Measurements from ENCODE around the gene RFX4.

- TF ChIP-seq CTCF (conservative IDR thresholded peaks at IDR 0.05; ENCODE audit: low read length) (no peak), EZH2phosphoT487 (IDR thresholded peaks at IDR 0.05; ENCODE audit: borderline replicate concordance) (no peak)
Observed at GRCh38 chr12:106771425-106771824, 188.6 kb downstream of the RFX4 start.

Data from Loucy (cell line).